Gastroesophageal sphincter (tissue), 4 donors: ENCODE results near the gene CSF2. TPM values are rescaled to one million over a fixed set of nuclear protein-coding genes. Genes with fewer than 3 reads are reported as not detected.

Experiments
- ATAC-seq: fragments of 150-250 bp; one replicate; pipeline ENCODE4 v1.9.1; 2016; ENCODE audit warnings: mild to moderate bottlenecking, moderate library complexity
- H3K27ac ChIP-seq, 4 donors: fragments of 200-600 bp; sonication (generic) in 3 of 4; 1 replicate in 3 of 4; 2 replicates in 1 of 4; pipeline ENCODE4 v1.5.1; 2016 to 2019
- H3K27me3 ChIP-seq: fragments of 200-600 bp; sonication (generic); one replicate; pipeline ENCODE4 v1.5.1; 2019
- H3K36me3 ChIP-seq, 2 donors: fragments of 200-600 bp; sonication (generic); one replicate each; pipeline ENCODE4 v1.5.1; 2019; ENCODE audit warnings: control low read depth in 1 of 2
- H3K4me1 ChIP-seq, 3 donors: fragments of 200-600 bp; sonication (generic); 1 replicate in 2 of 3; 2 replicates in 1 of 3; pipeline ENCODE4 v1.5.1; 2016 to 2019; ENCODE audit warnings: control low read depth in 2 of 3
- H3K4me3 ChIP-seq, 2 donors: fragments of 200-600 bp; sonication (generic); one replicate each; pipeline ENCODE4 v1.5.1; 2019; ENCODE audit warnings: mild to moderate bottlenecking in 1 of 2, moderate library complexity in 1 of 2
- H3K9me3 ChIP-seq, 3 donors: fragments of 200-600 bp; sonication (generic); one replicate each; pipeline ENCODE4 v1.5.1; 2017 to 2019; ENCODE audit warnings: control low read depth in 2 of 3
- EP300 ChIP-seq: sonication (generic); formaldehyde crosslinking; IDR thresholded peaks from one replicate; pipeline ENCODE4 v1.6.1; 2017; ENCODE audit warnings: antibody characterized with exemption, mild to moderate bottlenecking
- POLR2A ChIP-seq, 2 donors: fragments of 450-650 bp; IDR thresholded peaks; one replicate each; pipeline ENCODE4 v1.6.1; 2017; ENCODE audit warnings: antibody characterized with exemption in 2 of 2, mild to moderate bottlenecking in 2 of 2, moderate library complexity in 1 of 2
- POLR2AphosphoS5 ChIP-seq: sonication (generic); formaldehyde crosslinking; IDR thresholded peaks from one replicate; pipeline ENCODE4 v1.6.1; 2017; ENCODE audit warnings: antibody characterized with exemption
- WGBS, 2 donors: methylation state at CpG; one replicate each; pipeline ENCODE4 v1.1.5; 2018; ENCODE audit warnings: low coverage in 1 of 2; 5-methylcytosine and 5-hydroxymethylcytosine counted together
- total RNA-seq, 4 donors: library from RNA; depleted of rRNA; stranded (reverse); fragments of >200 nt; gene quantifications; one replicate each; pipeline ENCODE4 v1.1.0, GENCODE V29; 2016
- TF ChIP-seq, protein P1 (sequence below), 4 experiments: fragments of 200-600 bp in 2 of 4; fragments of 450-650 bp in 2 of 4; sonication (generic) in 1 of 4; IDR thresholded peaks; one replicate each; pipeline ENCODE4 v1.5.1; 2017 to 2019; ENCODE audit warnings: antibody characterized with exemption in 4 of 4, mild to moderate bottlenecking in 2 of 4, moderate library complexity in 2 of 4

The CSF2 gene
- total RNA-seq, 4 donors from 2014 or later, result 1.1 TPM; not detected in 3

GRCh38 chr5:132064738-132065331 lies 8.8 kb upstream of the CSF2 start:
- H3K4me1 ChIP-seq, result no peaks in the 10 kb centered on the region
- H3K9me3 ChIP-seq, result no peaks in the 10 kb centered on the region
- WGBS, 2 donors, result 80% methylated on average over 2 of the region's 11 CpGs; no CpG with 5 or more reads in 1 of the 2 donors
- H3K4me3 ChIP-seq, result no peak overlapping the region
- H3K27ac ChIP-seq, result no peak overlapping the region
- no peaks in the 10 kb centered on the region for H3K27me3 ChIP-seq
- peak; percentile 61 for ATAC-seq
- TF ChIP-seq EP300 (no peak), POLR2A (IDR thresholded peaks at IDR 0.05) (no peak)
- TF ChIP-seq, protein P1, sequence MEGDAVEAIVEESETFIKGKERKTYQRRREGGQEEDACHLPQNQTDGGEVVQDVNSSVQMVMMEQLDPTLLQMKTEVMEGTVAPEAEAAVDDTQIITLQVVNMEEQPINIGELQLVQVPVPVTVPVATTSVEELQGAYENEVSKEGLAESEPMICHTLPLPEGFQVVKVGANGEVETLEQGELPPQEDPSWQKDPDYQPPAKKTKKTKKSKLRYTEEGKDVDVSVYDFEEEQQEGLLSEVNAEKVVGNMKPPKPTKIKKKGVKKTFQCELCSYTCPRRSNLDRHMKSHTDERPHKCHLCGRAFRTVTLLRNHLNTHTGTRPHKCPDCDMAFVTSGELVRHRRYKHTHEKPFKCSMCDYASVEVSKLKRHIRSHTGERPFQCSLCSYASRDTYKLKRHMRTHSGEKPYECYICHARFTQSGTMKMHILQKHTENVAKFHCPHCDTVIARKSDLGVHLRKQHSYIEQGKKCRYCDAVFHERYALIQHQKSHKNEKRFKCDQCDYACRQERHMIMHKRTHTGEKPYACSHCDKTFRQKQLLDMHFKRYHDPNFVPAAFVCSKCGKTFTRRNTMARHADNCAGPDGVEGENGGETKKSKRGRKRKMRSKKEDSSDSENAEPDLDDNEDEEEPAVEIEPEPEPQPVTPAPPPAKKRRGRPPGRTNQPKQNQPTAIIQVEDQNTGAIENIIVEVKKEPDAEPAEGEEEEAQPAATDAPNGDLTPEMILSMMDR (IDR thresholded peaks at IDR 0.05), result peak in 3 of 4 experiments; percentile 66 to 87 (median 74)
- H3K36me3 ChIP-seq, result no peaks in the 10 kb centered on the region

DNA sequence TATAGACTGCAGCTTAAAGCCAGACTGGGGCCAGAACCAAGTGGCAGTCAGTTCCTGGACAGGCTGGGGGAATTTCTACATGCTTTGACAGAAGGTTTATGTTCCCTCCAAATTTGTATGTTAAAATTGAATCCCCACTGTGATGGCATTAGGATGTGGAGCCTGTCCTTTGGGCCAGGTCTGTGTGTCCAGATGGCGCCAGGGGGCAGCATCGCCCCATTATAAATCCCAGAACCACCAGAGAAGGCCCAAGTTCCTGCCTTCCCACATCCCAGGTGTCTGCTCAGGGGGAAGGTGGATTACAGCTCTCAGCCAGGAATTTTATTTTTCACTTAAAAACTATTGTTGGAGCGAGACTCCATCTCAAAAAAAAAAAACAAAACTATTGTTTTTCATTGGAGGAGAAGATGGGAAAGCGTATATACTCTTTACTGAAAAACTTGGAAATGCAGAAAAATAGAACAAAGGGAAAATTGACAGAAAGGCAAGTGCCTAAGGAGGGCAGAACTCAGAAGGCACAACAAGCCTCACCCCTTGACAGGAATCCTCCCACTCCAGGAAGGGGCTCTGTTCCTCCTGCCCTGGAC lies 8.1 kb upstream of the CSF2 start:
- no peak for ATAC-seq
- 52 to 60% methylated on average over 1 to 4 of the region's 4 CpGs for WGBS, 2 donors

GRCh38 chr5:132065951-132066701 lies 7.5 kb upstream of the CSF2 start:
- Histone ChIP-seq H3K9me3 (no peaks in the 10 kb centered on the region), H3K4me3 (no peak overlapping the region), H3K27me3 (no peaks in the 10 kb centered on the region), H3K36me3 (no peaks in the 10 kb centered on the region), H3K4me1 (no peaks in the 10 kb centered on the region), H3K27ac (no peak overlapping the region)
- no peak for ATAC-seq
- TF ChIP-seq POLR2AphosphoS5 (no peak), EP300 (no peak), POLR2A (IDR thresholded peaks at IDR 0.05) (no peak)
- TF ChIP-seq, protein P1 (IDR thresholded peaks at IDR 0.05), result no peak
- WGBS, 2 donors, result 90 to 100% methylated on average over 1 to 4 of the region's 13 CpGs

More for the DNA sequence above, 8.1 kb upstream of the CSF2 start:
- Histone ChIP-seq H3K4me1 (no peaks in the 10 kb centered on the region), H3K27ac (no peak overlapping the region), H3K9me3 (no peaks in the 10 kb centered on the region), H3K36me3 (no peaks in the 10 kb centered on the region), H3K27me3 (no peaks in the 10 kb centered on the region), H3K4me3 (no peak overlapping the region)
- TF ChIP-seq POLR2AphosphoS5 (no peak), EP300 (no peak), POLR2A (IDR thresholded peaks at IDR 0.05) (no peak)
- TF ChIP-seq, protein P1 (IDR thresholded peaks at IDR 0.05), result peak in 3 of 4 experiments; percentile 17 to 34 (median 25)

- Histone ChIP-seq H3K4me1 (no peaks in the 10 kb centered on the region), H3K27ac (no peak overlapping the region), H3K9me3 (no peaks in the 10 kb centered on the region), H3K36me3 (no peaks in the 10 kb centered on the region), H3K4me3 (no peak overlapping the region), H3K27me3 (no peaks in the 10 kb centered on the region)
- WGBS, 2 donors, result 92 to 100% methylated on average over 3 of the region's 4 CpGs
- TF ChIP-seq EP300 (no peak), POLR2A (IDR thresholded peaks at IDR 0.05) (no peak), POLR2AphosphoS5 (no peak)
- TF ChIP-seq, protein P1 (IDR thresholded peaks at IDR 0.05), result no peak
- no peak for ATAC-seq
Measured at GRCh38 chr5:132066871-132067270, 6.7 kb upstream of the CSF2 start.
